Endodermal cell (in vitro differentiated cells): Measurements from ENCODE around the gene ABLIM2. TPM values are rescaled to one million over a fixed set of nuclear protein-coding genes. Genes with fewer than 3 reads are reported as not detected.
A peak's percentile ranks its signal among the peaks of the same experiment; 100 is the strongest.

Experiments
- DNase-seq: peaks from one replicate; pipeline ENCODE4 v3.0.0-alpha.2; 2017
- H3K27ac ChIP-seq: 2 replicates; pipeline ENCODE4 v1.5.1; 2013; ENCODE audit warnings: mild to moderate bottlenecking, low read depth, low read length, moderate library complexity
- H3K27me3 ChIP-seq: 2 replicates; pipeline ENCODE4 v1.6.1; 2013; ENCODE audit warnings: mild to moderate bottlenecking, low read length, moderate library complexity; ENCODE audit not compliant: insufficient read depth, control insufficient read depth, poor library complexity, severe bottlenecking
- H3K36me3 ChIP-seq: 2 replicates; pipeline ENCODE4 v1.7.0; 2013; ENCODE audit warnings: mild to moderate bottlenecking, low read length, moderate library complexity; ENCODE audit not compliant: control insufficient read depth, insufficient read depth
- H3K4me1 ChIP-seq: one replicate; pipeline ENCODE4 v1.7.0; 2013; ENCODE audit warnings: low read length; ENCODE audit not compliant: control insufficient read depth, insufficient read depth
- H3K4me3 ChIP-seq: 2 replicates; pipeline ENCODE4 v1.5.1; 2013; ENCODE audit warnings: mild to moderate bottlenecking, low read length, moderate library complexity
- H3K9ac ChIP-seq: 2 replicates; pipeline ENCODE4 v1.6.1; 2013; ENCODE audit warnings: mild to moderate bottlenecking, low read length, moderate library complexity; ENCODE audit not compliant: poor library complexity, severe bottlenecking; ENCODE audit errors: extremely low read depth
- H3K9me3 ChIP-seq: 2 replicates; pipeline ENCODE4 v1.6.1; 2013; ENCODE audit warnings: mild to moderate bottlenecking, low read length, moderate library complexity; ENCODE audit not compliant: control insufficient read depth
- H3K27ac Mint-ChIP-seq: 2 replicates; pipeline ENCODE4 v1.8.0; 2020; ENCODE audit warnings: mixed read lengths
- H3K27me3 Mint-ChIP-seq: 2 replicates; pipeline ENCODE4 v1.8.0; 2021; ENCODE audit warnings: mild to moderate bottlenecking, mixed read lengths; ENCODE audit not compliant: insufficient read depth
- H3K36me3 Mint-ChIP-seq: 2 replicates; pipeline ENCODE4 v1.8.0; 2020; ENCODE audit warnings: low read depth, mixed read lengths
- H3K4me1 Mint-ChIP-seq: 2 replicates; pipeline ENCODE4 v1.8.0; 2020; ENCODE audit warnings: mixed read lengths
- H3K4me3 Mint-ChIP-seq: 2 replicates; pipeline ENCODE4 v1.8.0; 2020; ENCODE audit warnings: mild to moderate bottlenecking, moderate library complexity, mixed read lengths
- H3K9me3 Mint-ChIP-seq: 2 replicates; pipeline ENCODE4 v1.8.0; 2020; ENCODE audit warnings: mild to moderate bottlenecking, mixed read lengths
- CTCF ChIP-seq: fragments of 200-600 bp; sonication (generic); conservative IDR thresholded peaks from 2 replicates; pipeline ENCODE4 v1.5.0; 2021; ENCODE audit warnings: antibody characterized with exemption, mild to moderate bottlenecking
- WGBS, 2 experiments: methylation state at CpG; one replicate each; pipeline versions ENCODE4 v1.1.5 to v1.1.7; 2013; ENCODE audit warnings: missing lambda C conversion rate in 2 of 2, mixed read lengths in 1 of 2; ENCODE audit not compliant: insufficient coverage in 1 of 2, insufficient read length in 1 of 2; 5-methylcytosine and 5-hydroxymethylcytosine counted together
- total RNA-seq, 2 donors: library from RNA; stranded (reverse); fragmentation: NEBNext Ultra II Directional in 1 of 2; extraction: Animal tissue kit (Norgen Biotek cat#: 25700) in 1 of 2; gene quantifications; 2 replicates in 1 of 2; 3 replicates in 1 of 2; pipeline ENCODE4 v1.2.1, GENCODE V29; 2021

Gene ABLIM2
- total RNA-seq, 2 donors from 2014 or later = 0.35 to 1.6 TPM

GRCh38 chr4:7956934-7957656 lies 201.5 kb downstream of the ABLIM2 start:
- H3K4me1 ChIP-seq = peaks cover 6% of the 10 kb centered on the region
- Mint-ChIP-seq H3K27me3 (no peaks in the 10 kb centered on the region), H3K4me1 (peaks cover 12% of the 10 kb centered on the region), H3K9me3 (peaks cover 12% of the 10 kb centered on the region), H3K4me3 (no peak overlapping the region), H3K27ac (no peak overlapping the region), H3K36me3 (no peaks in the 10 kb centered on the region)
- H3K27ac ChIP-seq = no peak overlapping the region
- no peaks in the 10 kb centered on the region for H3K36me3 ChIP-seq
- H3K9me3 ChIP-seq = peaks cover 9% of the 10 kb centered on the region
- 91 to 92% methylated on average over 10 to 11 of the region's 11 CpGs for WGBS, 2 experiments
- no peaks in the 10 kb centered on the region for H3K27me3 ChIP-seq
- no peak for TF ChIP-seq CTCF
- H3K4me3 ChIP-seq = no peak overlapping the region
- no peak for DNase-seq
- no peak overlapping the region for H3K9ac ChIP-seq

- H3K4me1 Mint-ChIP-seq = peaks cover 12% of the 10 kb centered on the region
- no peaks in the 10 kb centered on the region for H3K36me3 Mint-ChIP-seq
- Histone ChIP-seq H3K9me3 (peaks cover 17% of the 10 kb centered on the region), H3K4me1 (peaks cover 6% of the 10 kb centered on the region), H3K27me3 (no peaks in the 10 kb centered on the region), H3K36me3 (no peaks in the 10 kb centered on the region), H3K27ac (no peak overlapping the region), H3K4me3 (no peak overlapping the region), H3K9ac (no peak overlapping the region)
- no peak overlapping the region for H3K27ac Mint-ChIP-seq
- DNase-seq = no peak
- H3K27me3 Mint-ChIP-seq = no peaks in the 10 kb centered on the region
- no peak for TF ChIP-seq CTCF
- H3K9me3 Mint-ChIP-seq = peaks cover 20% of the 10 kb centered on the region
- 91 to 100% methylated on average over 7 to 8 of the region's 8 CpGs for WGBS, 2 experiments
- no peak overlapping the region for H3K4me3 Mint-ChIP-seq
Observed at GRCh38 chr4:7956270-7956808, 202.3 kb downstream of the ABLIM2 start.

GRCh38 chr4:7955393-7955792 lies 203.2 kb downstream of the ABLIM2 start:
- H3K4me3 Mint-ChIP-seq = no peak overlapping the region
- Histone ChIP-seq H3K27me3 (no peaks in the 10 kb centered on the region), H3K27ac (no peak overlapping the region), H3K36me3 (no peaks in the 10 kb centered on the region), H3K9me3 (peaks cover 26% of the 10 kb centered on the region), H3K4me1 (peaks cover 6% of the 10 kb centered on the region), H3K4me3 (no peak overlapping the region), H3K9ac (no peak overlapping the region)
- TF ChIP-seq CTCF = no peak
- WGBS, 2 experiments = 90 to 100% methylated on average over 3 to 4 of the region's 4 CpGs
- DNase-seq = no peak
- H3K36me3 Mint-ChIP-seq = no peaks in the 10 kb centered on the region
- H3K4me1 Mint-ChIP-seq = peaks cover 9% of the 10 kb centered on the region
- peaks cover 2% of the 10 kb centered on the region for H3K27me3 Mint-ChIP-seq
- peak overlapping the region; percentile 13 for H3K27ac Mint-ChIP-seq
- peaks cover 29% of the 10 kb centered on the region for H3K9me3 Mint-ChIP-seq
